Activated gamma-delta T cell treated with anti-CD3 and anti-CD28 coated beads, Interleukin-2, amount 50 U/mL, for 16 hours (primary cell): ENCODE measurements around the gene BABAM2.

Experiments
- DNase-seq: peaks from one replicate; pipeline ENCODE4 v3.0.0-alpha.2; 2020; ENCODE audit warnings: low read depth

Gene BABAM2

GRCh38 chr2:27911458-27912210 lies 21.1 kb downstream of the BABAM2 start:
- DNase-seq: no peak

- no peak for DNase-seq
Measured at GRCh38 chr2:27912512-27912911, 22.0 kb downstream of the BABAM2 start.

GRCh38 chr2:27914041-27914804 lies 23.7 kb downstream of the BABAM2 start:
- no peak for DNase-seq

DNA sequence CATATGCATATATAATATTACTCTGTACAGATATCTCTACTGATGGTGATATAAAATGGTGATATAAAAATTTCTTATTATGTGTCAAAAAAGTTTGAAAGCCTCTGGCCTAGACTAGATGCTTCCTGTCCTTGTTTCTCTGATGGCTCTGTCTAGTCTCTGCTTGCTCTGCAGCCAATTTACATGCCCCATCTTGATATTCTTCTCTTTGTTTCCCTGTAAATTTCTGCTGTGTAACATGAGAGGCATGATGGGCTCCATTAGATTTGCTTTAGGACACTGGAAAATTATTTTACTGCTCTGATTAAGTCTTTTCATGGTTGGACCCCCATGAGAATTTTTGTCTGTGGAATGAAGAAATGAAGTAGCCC lies 24.3 kb downstream of the BABAM2 start:
- DNase-seq: no peak

GRCh38 chr2:27915191-27915590 lies 24.7 kb downstream of the BABAM2 start:
- no peak for DNase-seq

GRCh38 chr2:27915874-27916273 lies 25.3 kb downstream of the BABAM2 start:
- no peak for DNase-seq

DNA sequence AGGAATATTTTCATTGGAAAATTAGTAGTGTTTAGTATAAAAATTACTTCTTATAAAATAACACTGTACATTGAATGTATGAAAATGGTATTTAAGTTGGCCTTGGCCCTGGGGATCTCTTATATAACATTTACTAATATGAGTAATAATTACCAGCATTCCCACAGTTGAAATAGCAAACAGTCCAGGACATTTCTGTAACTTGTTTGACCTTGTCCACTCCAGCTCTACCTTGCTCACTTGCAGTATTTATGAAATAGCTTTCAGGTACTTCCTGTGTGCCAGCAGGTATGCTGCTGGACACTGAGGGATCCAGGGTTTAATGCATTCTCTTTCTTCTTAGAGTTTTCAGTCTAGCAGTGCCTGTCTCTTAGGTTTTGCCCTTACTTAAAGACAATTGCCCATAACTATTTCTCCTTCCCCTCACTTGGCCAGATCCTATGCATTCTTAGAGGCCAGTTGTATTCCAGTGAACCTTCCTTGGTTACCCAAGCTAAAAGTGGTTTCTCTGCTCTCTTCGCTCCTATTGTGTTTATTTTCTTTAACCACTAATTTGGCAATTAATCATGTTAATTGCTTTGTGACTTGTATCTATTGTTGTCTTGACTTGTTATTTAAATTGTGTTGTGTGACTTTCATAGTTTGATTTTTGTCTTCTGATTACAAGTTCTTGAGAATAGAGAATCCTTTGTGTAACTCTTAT lies 25.9 kb downstream of the BABAM2 start:
- no peak for DNase-seq

DNA sequence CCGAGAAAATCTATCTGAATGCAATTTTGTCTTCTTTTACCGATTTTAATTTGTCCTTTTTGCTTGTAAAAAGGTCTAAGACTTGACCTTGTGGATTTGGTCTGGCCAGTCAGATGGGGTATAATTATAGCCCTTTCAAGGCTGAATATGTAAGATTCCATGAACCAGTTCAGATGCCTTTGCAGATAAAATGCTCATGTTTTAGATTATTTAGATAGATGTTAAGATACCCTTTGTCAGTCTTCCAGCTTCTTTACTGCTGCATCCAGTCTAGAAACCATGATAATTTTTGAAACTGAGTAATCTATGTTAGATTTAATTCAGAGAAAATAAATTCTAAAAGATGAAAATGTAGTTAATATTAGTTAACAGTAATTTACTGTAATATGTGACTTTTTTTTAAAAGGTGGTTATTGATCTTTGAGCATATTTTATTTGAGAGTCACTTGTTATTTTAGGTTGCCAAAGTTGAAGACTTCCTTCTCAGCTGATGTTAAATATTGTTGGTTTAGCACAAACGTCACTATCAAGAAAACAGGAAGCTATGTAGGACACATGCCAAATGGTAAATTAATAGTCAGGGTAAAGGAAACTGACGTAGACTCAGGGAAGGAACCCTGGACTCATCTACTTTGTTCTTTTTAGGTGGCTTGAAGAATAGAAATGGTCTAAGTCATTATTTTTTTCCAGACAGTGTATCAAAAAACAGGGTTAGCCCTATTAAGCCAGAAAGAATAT lies 29.8 kb downstream of the BABAM2 start:
- DNase-seq: no peak

DNA sequence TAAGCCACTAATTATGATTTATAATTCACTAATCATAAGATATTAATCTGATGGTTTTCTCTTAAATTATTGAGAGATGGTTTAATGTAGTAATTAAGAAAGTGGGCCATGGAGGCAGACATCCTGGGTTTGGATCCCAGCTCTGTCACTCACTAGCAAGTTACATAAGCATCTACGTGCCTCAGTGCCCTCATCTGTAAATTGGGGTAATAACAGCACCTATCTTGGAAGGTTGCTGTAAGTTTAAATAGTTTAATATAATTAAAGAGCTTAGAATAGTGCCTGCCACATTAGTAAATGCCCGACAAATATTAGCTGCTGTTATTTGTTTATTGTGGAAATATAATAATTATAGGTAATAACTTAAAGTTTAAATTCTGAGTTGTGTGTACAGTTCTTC lies 30.9 kb downstream of the BABAM2 start:
- no peak for DNase-seq

DNA sequence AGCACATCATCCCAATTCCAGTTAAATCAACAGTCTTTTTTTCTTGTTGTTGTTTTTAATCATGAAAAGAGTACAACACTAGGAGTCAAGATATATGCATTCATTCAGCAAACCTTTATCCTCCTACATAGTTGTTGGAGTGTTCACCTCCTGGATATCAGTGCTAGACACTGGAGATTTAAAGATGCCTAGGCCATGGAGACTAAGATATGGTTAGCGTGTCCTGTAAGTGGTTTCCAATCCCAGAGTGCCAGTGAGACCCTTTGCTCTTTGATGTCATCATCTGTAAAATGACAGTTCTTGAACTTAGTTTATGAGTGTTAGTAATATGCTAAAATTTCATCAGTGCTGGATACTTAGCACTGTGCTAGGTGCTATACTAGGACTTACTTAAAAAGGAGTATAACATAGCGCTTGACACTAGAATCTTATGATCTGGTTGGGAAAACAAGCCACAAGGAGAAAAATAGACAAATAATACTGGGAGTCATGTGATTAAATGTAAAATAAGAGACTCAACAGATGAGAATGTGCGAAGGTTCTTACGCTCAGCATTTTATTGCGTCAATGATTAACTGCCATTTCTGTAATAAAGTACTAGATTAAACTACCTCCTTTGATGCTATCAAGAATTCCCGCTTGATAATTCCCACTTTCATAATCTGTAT lies 31.5 kb downstream of the BABAM2 start:
- DNase-seq: no peak

DNA sequence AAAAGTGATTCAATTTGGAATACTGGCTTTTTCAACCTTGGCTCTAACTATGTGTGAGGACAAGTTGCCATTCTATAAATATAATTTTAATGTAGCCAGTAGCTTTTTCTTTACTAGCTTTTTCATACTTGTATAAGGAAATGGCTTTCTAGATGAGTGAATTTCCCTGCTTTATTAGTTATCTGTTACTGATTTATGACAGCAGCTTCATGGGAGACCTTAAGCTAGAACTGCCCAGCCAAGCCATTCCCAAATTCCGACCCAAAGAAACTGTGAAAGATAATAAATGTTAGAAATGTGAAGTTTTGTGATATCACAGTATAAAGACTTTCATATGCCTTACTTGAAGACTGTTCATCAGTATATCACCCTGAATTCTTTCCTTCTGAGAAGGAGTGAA lies 32.3 kb downstream of the BABAM2 start:
- no peak for DNase-seq

- no peak for DNase-seq
Measured at GRCh38 chr2:27925766-27926472, 35.4 kb downstream of the BABAM2 start.

- DNase-seq: no peak
Measured at GRCh38 chr2:27929916-27930486, 39.5 kb downstream of the BABAM2 start.

DNA sequence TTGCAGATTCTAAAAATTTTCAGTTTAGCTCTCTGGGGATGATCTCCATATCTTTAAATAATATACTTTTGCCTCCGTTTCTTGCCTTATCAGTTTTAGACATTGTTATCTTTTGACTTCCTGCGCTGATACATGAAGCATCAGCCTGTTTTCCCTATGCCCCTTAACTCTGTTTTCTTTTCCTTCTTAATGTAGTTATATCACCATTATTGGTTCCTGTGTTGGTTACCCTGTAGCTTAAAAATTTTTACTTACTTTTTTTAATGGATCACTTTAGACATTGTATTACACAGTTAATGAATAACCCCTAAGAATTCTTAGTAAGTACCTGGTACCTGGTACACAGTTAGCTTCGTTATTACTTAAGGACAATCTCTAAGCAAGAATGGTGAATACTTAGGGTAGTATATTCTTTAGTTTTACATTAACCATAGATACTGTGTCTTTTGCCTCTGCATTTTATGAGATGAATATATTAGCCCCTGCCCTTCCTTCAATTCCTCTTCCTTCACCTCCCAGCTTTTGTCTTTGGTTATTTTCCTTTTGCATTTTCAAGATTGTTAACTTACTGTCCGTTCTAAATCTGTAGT lies 40.9 kb downstream of the BABAM2 start:
- no peak for DNase-seq

DNA sequence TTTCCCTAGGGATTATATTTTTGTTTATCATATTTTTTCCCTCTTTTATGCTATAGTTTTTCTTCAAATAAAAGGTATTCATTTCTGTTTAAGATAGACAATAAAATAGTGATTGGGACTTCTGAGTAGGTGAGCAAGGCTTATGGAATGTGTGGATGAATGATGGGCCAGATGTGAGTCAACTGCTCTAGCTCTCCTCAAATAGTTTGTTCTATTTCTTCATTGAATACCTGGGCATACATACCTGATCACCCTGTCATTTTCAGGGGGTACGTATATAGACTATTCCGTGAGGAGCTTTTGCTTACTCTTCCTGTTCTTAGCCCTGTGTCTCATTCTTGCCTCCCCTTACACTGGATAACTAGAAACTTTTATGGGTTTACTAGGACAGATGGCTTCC lies 41.9 kb downstream of the BABAM2 start:
- no peak for DNase-seq

DNA sequence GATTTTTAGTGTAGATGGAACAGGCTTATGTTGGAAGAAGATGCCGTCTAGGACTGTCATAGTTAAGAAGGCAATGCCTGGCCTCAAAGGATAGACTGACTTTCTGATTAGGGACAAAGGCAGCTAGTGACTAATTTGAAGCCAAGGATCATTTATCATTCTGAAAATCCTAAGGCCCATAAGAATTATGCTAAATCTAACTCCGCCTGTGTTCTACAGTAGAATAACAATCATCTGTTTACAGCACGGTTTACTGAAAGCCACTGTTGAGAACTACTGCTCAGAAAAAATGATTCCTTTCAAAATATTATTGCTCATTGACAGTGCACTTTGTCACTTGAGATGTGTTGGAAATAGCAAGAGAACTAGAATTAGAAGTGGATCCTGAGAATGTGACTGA lies 44.5 kb downstream of the BABAM2 start:
- no peak for DNase-seq

- no peak for DNase-seq
Measured at GRCh38 chr2:27940090-27940671, 49.7 kb downstream of the BABAM2 start.

- no peak for DNase-seq
Measured at GRCh38 chr2:27940982-27941381, 50.5 kb downstream of the BABAM2 start.

DNA sequence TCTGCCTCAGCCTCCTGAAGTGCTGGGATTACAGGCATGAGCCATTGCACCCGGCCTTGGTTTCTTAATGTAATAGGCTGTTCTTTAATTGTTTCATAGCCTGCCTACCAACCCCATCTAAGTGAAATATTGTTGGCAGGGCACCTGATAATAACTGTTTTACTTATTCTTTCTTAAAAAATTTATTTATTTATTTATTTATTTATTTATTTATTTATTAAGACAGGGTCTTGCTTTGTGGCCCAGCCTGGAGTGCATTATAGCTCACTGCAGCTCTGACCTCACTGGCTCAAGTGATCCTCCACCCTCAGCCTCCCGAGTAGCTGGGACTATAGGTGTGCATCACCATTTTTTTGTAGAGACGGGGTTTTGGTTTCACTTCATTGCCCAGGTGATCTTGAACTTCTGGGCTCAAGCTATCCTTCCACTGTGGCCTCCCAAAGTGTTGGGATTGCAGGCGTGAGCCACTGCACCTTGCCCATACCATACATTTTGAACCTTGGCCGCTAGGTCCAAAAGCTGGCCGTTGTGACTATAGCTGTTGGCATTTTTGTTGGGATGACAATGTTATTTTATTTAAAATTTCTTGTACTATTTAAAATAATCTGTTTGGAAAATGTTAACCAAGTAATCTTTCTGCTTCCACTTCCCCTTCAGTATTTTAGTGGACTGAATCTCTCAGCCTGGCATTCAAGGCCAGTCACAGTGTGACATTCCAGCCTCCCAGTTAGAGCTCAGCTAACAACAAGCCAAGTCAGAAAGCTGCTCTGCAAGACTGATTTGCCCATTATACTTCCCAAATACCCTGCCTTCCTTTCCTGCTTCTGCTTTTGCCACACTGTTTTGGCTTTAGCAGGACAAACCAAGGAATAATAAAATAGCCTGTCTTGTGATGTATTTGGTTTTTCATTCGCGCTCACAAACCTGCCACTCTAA lies 52.4 kb downstream of the BABAM2 start:
- no peak for DNase-seq
